Measurements from ENCODE around the gene GXYLT2. TPM values are rescaled to one million over a fixed set of nuclear protein-coding genes. Genes with fewer than 3 reads are reported as not detected.

Gene GXYLT2
- total and polyA plus RNA-seq, 2 donors, result 2.9 to 6.6 TPM

DNA sequence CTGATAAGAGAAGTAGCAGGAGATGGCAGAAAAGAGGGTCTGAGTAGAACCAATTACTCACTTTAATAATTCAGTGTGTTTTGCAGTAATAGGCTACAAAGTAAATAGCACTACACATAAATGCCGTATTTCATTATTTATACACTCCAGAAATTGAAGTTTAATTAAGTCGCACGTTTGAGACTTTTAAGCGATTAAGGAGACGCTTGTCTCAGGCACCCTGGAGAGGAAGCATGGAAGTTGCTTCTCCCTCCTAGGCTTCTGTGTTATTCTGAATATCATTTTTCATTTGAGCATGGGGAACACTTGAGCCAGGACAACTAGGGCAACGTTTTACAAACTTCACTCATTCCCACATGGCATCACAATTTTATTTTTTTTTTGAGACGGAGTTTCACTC lies 12.2 kb downstream of the GXYLT2 start:
- Histone ChIP-seq H3K9me3 (ENCODE audit: control insufficient read depth in 2 of 2, insufficient read depth in 1 of 2, low read length in 1 of 2) (no peaks in the 10 kb centered on the region), H3K4me3 (ENCODE audit: low read length in 2 of 2) (no peak overlapping the region), H3K4me1 (ENCODE audit: control insufficient read depth in 2 of 2, insufficient read depth in 2 of 2, low read length in 2 of 2) (peaks cover 0 to 3% of the 10 kb centered on the region in 2 donors), H3K27me3 (ENCODE audit: control insufficient read depth in 2 of 2, insufficient read depth in 1 of 2, low read length in 1 of 2) (no peaks in the 10 kb centered on the region), H3K36me3 (ENCODE audit: control insufficient read depth in 2 of 2, insufficient read depth in 2 of 2, low read length in 1 of 2) (no peaks in the 10 kb centered on the region), H3K27ac (ENCODE audit: low read depth in 1 of 2, low read length in 1 of 2) (no peak overlapping the region)
- 95% methylated on average over 7 of the region's 7 CpGs for WGBS
- no peak for DNase-seq (ENCODE audit: low read depth in 6 of 9, low spot score in 9 of 9)

DNA sequence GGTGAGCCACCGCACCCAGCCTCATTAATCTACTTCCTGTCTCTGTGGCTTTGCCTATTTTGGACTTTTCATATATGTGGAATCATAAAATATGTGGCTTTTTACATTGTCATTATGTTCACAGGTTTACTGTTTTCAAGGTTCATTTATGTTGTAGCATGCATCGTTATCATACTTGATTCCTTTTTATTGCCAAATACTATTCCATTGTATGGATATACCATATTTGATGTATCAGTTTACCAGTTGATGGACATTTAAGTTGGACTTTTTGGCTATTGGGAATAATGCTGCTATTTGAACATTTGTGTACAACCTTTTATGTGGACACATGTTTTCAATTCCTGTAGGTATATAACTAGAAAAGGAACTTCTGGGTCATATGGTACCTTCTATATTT lies 14.0 kb downstream of the GXYLT2 start:
- no peak for DNase-seq (ENCODE audit: low read depth in 6 of 9, low spot score in 9 of 9)
- 91% methylated on average over 2 of the region's 2 CpGs for WGBS

DNA sequence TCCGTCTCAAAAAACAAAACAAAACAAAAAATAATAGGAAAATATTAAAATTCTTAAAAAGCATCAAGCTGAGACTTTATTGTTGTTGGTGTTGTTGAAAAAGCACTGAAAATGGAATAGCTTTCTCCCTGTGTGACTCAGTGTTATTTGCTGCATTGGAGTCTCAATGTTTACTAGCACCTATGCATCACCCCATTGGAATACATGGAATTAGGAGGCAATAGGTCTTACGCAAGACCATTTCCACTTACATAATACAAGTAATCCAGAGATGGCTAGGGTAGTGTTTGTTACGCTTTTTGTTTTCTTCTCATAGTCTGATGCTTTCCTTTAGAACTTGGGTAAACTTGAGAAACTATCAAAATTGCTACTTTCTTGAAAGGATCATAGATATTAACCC lies 15.2 kb downstream of the GXYLT2 start:
- Histone ChIP-seq H3K36me3 (ENCODE audit: control insufficient read depth in 2 of 2, insufficient read depth in 2 of 2, low read length in 1 of 2) (no peaks in the 10 kb centered on the region), H3K27ac (ENCODE audit: low read depth in 1 of 2, low read length in 1 of 2) (no peak overlapping the region), H3K27me3 (ENCODE audit: control insufficient read depth in 2 of 2, insufficient read depth in 1 of 2, low read length in 1 of 2) (no peaks in the 10 kb centered on the region), H3K9me3 (ENCODE audit: control insufficient read depth in 2 of 2, insufficient read depth in 1 of 2, low read length in 1 of 2) (no peaks in the 10 kb centered on the region), H3K4me1 (ENCODE audit: control insufficient read depth in 2 of 2, insufficient read depth in 2 of 2, low read length in 2 of 2) (peaks cover 0 to 3% of the 10 kb centered on the region in 2 donors), H3K4me3 (ENCODE audit: low read length in 2 of 2) (no peak overlapping the region)
- WGBS, result 97% methylated on average over 3 of the region's 3 CpGs
- no peak for DNase-seq (ENCODE audit: low read depth in 6 of 9, low spot score in 9 of 9)

More for the DNA sequence above, 14.0 kb downstream of the GXYLT2 start:
- Histone ChIP-seq H3K27ac (ENCODE audit: low read depth in 1 of 2, low read length in 1 of 2) (no peak overlapping the region), H3K4me3 (ENCODE audit: low read length in 2 of 2) (no peak overlapping the region), H3K27me3 (ENCODE audit: control insufficient read depth in 2 of 2, insufficient read depth in 1 of 2, low read length in 1 of 2) (no peaks in the 10 kb centered on the region), H3K36me3 (ENCODE audit: control insufficient read depth in 2 of 2, insufficient read depth in 2 of 2, low read length in 1 of 2) (no peaks in the 10 kb centered on the region), H3K4me1 (ENCODE audit: control insufficient read depth in 2 of 2, insufficient read depth in 2 of 2, low read length in 2 of 2) (peaks cover 0 to 3% of the 10 kb centered on the region in 2 donors), H3K9me3 (ENCODE audit: control insufficient read depth in 2 of 2, insufficient read depth in 1 of 2, low read length in 1 of 2) (no peaks in the 10 kb centered on the region)

DNA sequence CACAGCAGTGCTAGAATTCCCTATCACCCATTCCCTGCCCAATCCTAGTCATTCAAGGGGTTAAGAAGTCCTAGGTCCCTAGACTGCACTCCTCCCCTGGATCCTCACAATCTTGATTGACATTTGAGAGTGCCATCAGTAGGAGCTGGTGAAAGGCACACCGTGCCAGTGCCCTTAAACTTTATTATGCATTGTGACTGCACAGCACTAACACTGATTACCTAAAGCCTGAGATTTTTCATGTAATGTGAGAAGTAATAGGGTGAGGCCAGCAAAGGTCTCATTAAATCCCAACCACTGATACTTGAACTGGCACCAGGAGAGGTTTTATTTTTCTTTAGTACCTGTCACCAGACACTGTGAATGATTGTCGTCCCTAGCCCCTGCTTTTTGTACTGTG lies 16.3 kb downstream of the GXYLT2 start:
- H3K9me3 ChIP-seq (ENCODE audit: control insufficient read depth in 2 of 2, insufficient read depth in 1 of 2, low read length in 1 of 2), result no peaks in the 10 kb centered on the region
- no peak overlapping the region for H3K27ac ChIP-seq (ENCODE audit: low read depth in 1 of 2, low read length in 1 of 2)
- H3K4me1 ChIP-seq (ENCODE audit: control insufficient read depth in 2 of 2, insufficient read depth in 2 of 2, low read length in 2 of 2), result peaks cover 0 to 3% of the 10 kb centered on the region in 2 donors
- no peaks in the 10 kb centered on the region for H3K27me3 ChIP-seq (ENCODE audit: control insufficient read depth in 2 of 2, insufficient read depth in 1 of 2, low read length in 1 of 2)
- no peak for DNase-seq (ENCODE audit: low read depth in 6 of 9, low spot score in 9 of 9)
- H3K4me3 ChIP-seq (ENCODE audit: low read length in 2 of 2), result no peak overlapping the region
- H3K36me3 ChIP-seq (ENCODE audit: control insufficient read depth in 2 of 2, insufficient read depth in 2 of 2, low read length in 1 of 2), result peaks cover 0 to 3% of the 10 kb centered on the region in 2 donors
- WGBS, result 91% methylated on average over 2 of the region's 2 CpGs

DNA sequence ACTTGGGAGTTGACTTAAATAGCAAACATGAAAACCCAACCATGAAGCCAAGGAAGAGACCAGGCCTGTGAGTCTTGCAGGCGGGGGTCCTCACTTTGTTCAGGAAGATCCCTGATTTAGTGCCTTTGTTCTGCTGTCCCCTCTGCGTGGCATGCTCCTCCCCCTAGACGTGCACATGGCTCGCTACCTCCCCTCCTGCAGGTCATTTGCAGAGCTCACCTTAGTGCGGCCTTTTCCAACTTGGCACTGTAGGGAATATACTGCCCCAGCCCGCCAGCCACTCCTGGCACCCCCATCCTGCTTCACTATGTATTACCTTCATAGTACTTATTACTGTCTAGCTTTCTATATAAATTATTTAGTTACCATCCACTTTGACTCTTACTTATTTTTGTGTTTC lies 18.3 kb downstream of the GXYLT2 start:
- Histone ChIP-seq H3K36me3 (ENCODE audit: control insufficient read depth in 2 of 2, insufficient read depth in 2 of 2, low read length in 1 of 2) (peaks cover 2 to 9% of the 10 kb centered on the region in 2 donors), H3K27me3 (ENCODE audit: control insufficient read depth in 2 of 2, insufficient read depth in 1 of 2, low read length in 1 of 2) (no peaks in the 10 kb centered on the region), H3K4me3 (ENCODE audit: low read length in 2 of 2) (no peak overlapping the region), H3K9me3 (ENCODE audit: control insufficient read depth in 2 of 2, insufficient read depth in 1 of 2, low read length in 1 of 2) (no peaks in the 10 kb centered on the region), H3K4me1 (ENCODE audit: control insufficient read depth in 2 of 2, insufficient read depth in 2 of 2, low read length in 2 of 2) (peaks cover 0 to 3% of the 10 kb centered on the region in 2 donors), H3K27ac (ENCODE audit: low read depth in 1 of 2, low read length in 1 of 2) (no peak overlapping the region)
- WGBS, result 97% methylated on average over 6 of the region's 6 CpGs
- DNase-seq (ENCODE audit: low read depth in 6 of 9, low spot score in 9 of 9), result no peak

DNA sequence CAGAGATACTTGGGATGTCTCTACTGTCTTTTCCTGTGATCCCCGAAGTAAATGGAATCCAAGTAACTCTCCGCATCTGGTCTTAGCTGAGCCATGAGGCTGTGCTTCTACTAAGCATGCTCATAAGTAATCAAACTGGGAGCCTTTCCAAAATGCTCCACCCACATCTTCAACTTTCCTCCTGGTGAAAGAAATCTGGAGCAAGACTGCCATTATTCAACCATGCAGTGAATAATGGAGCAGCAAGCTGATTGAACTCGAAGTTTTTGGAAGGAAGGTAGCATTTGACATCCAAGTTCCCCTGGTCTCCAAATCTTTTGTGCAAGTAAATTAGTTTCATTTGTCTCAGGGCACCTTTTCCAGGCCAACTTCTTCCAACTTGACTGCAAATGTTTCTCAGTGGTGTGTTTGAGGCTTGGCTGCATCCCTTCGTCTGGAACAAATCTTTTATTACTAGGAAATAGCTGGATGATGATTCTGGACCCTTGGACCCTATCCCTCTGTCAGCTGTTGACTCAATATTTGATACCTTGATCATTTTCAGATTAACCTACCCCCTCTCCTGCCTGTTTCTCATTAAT lies 19.4 kb downstream of the GXYLT2 start:
- 96% methylated on average over 4 of the region's 4 CpGs for WGBS
- DNase-seq (ENCODE audit: low read depth in 6 of 9, low spot score in 9 of 9), result peak in 1 of 9 donors; percentile 9
- peaks cover 2 to 9% of the 10 kb centered on the region in 2 donors for H3K36me3 ChIP-seq (ENCODE audit: control insufficient read depth in 2 of 2, insufficient read depth in 2 of 2, low read length in 1 of 2)
- peaks cover 0 to 3% of the 10 kb centered on the region in 2 donors for H3K4me1 ChIP-seq (ENCODE audit: control insufficient read depth in 2 of 2, insufficient read depth in 2 of 2, low read length in 2 of 2)
- no peaks in the 10 kb centered on the region for H3K9me3 ChIP-seq (ENCODE audit: control insufficient read depth in 2 of 2, insufficient read depth in 1 of 2, low read length in 1 of 2)
- no peak overlapping the region for H3K4me3 ChIP-seq (ENCODE audit: low read length in 2 of 2)
- no peak overlapping the region for H3K27ac ChIP-seq (ENCODE audit: low read depth in 1 of 2, low read length in 1 of 2)
- no peaks in the 10 kb centered on the region for H3K27me3 ChIP-seq (ENCODE audit: control insufficient read depth in 2 of 2, insufficient read depth in 1 of 2, low read length in 1 of 2)

DNA sequence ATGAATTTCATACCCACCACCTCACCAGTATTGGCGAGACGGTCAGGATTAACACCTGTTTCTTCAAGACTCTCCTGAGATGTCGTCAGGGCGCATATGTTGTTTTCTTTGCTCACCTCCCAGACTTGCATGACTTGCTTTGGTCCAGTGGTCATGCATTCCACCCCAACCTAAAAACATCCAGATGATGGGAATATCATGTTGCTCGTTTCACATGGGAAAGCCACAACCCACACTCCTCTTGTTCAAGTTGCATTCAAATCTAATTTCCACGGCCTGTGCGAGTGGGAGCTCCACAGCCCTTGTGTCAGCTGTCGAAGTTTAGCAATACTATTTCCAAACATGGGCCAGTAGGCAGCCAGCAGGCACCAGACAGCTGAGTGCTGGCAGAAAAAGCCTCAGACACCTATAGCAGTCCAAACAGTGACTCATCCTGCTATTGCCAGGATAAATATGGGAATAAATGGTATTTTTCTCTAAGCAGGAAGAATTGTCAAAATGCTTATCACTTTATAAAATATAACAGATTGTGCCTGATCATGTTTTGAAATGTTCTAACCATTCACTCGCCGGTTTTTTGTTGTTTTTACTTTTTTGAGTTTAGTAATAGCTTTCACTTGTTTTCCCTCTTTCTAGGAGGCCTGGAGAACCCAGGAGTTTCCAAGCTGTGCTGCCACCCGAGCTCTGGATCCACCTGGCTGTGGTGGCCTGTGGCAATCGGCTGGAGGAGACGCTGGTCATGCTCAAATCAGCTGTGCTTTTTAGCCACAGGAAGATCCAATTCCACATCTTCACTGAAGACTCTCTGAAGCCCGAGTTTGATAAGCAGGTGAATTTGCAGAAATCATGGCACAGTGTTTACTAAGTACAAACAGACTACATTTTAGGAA lies 20.1 kb downstream of the GXYLT2 start:
- Histone ChIP-seq H3K27me3 (ENCODE audit: control insufficient read depth in 2 of 2, insufficient read depth in 1 of 2, low read length in 1 of 2) (no peaks in the 10 kb centered on the region), H3K9me3 (ENCODE audit: control insufficient read depth in 2 of 2, insufficient read depth in 1 of 2, low read length in 1 of 2) (no peaks in the 10 kb centered on the region), H3K4me1 (ENCODE audit: control insufficient read depth in 2 of 2, insufficient read depth in 2 of 2, low read length in 2 of 2) (peaks cover 0 to 3% of the 10 kb centered on the region in 2 donors), H3K4me3 (ENCODE audit: low read length in 2 of 2) (no peak overlapping the region), H3K36me3 (ENCODE audit: control insufficient read depth in 2 of 2, insufficient read depth in 2 of 2, low read length in 1 of 2) (peaks cover 2 to 9% of the 10 kb centered on the region in 2 donors), H3K27ac (ENCODE audit: low read depth in 1 of 2, low read length in 1 of 2) (no peak overlapping the region)
- 91% methylated on average over 14 of the region's 14 CpGs for WGBS
- no peak for DNase-seq (ENCODE audit: low read depth in 6 of 9, low spot score in 9 of 9)

DNA sequence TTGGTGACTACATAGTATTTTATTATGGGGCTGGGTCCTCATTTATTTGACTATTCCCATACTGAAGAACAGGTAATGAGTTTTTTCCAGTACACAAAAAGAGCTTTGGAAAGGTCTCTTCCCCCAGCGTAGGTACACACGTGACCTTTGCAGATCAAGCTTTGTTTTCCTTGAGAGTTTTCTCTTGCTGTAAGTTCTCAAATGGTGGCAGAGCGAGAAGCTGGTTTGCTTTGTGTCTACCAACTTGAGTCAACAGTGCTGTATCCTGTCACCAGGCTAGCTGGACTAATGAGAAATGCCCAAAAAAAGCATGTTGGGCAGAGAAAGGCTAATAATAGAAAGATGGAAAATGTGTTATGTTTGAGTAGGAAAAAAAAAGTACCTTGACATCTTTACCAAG lies 21.7 kb downstream of the GXYLT2 start:
- H3K9me3 ChIP-seq (ENCODE audit: control insufficient read depth in 2 of 2, insufficient read depth in 1 of 2, low read length in 1 of 2), result no peaks in the 10 kb centered on the region
- no peak for DNase-seq (ENCODE audit: low read depth in 6 of 9, low spot score in 9 of 9)
- no peaks in the 10 kb centered on the region for H3K4me1 ChIP-seq (ENCODE audit: control insufficient read depth in 2 of 2, insufficient read depth in 2 of 2, low read length in 2 of 2)
- 97% methylated on average over 3 of the region's 3 CpGs for WGBS
- H3K36me3 ChIP-seq (ENCODE audit: control insufficient read depth in 2 of 2, insufficient read depth in 2 of 2, low read length in 1 of 2), result peaks cover 2 to 14% of the 10 kb centered on the region in 2 donors
- no peak overlapping the region for H3K4me3 ChIP-seq (ENCODE audit: low read length in 2 of 2)
- H3K27me3 ChIP-seq (ENCODE audit: control insufficient read depth in 2 of 2, insufficient read depth in 1 of 2, low read length in 1 of 2), result no peaks in the 10 kb centered on the region
- no peak overlapping the region for H3K27ac ChIP-seq (ENCODE audit: low read depth in 1 of 2, low read length in 1 of 2)

DNA sequence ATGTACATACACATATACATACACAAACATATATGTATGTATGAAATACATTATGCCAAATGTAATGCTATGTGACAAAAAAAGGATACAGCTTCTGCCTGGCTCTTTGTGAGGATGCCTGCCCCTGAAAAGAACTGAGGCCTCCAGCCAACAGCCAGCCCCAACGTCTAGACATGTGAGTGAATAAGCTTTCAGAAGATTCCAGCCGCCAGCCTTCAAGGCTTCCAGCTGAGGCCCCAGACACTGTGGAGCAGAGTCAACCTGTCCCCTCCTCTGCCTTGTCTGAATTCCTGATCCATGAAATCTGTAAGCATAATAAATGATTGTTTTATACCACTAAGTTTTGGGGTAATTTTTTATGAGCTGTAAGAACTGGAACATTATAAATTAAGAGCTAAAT lies 24.7 kb downstream of the GXYLT2 start:
- no peak for DNase-seq (ENCODE audit: low read depth in 6 of 9, low spot score in 9 of 9)
- H3K36me3 ChIP-seq (ENCODE audit: control insufficient read depth in 2 of 2, insufficient read depth in 2 of 2, low read length in 1 of 2), result peaks cover 2 to 16% of the 10 kb centered on the region in 2 donors
- WGBS, result 96% methylated on average over 2 of the region's 2 CpGs
- H3K27ac ChIP-seq (ENCODE audit: low read depth in 1 of 2, low read length in 1 of 2), result no peak overlapping the region
- H3K27me3 ChIP-seq (ENCODE audit: control insufficient read depth in 2 of 2, insufficient read depth in 1 of 2, low read length in 1 of 2), result no peaks in the 10 kb centered on the region
- no peak overlapping the region for H3K4me3 ChIP-seq (ENCODE audit: low read length in 2 of 2)
- H3K9me3 ChIP-seq (ENCODE audit: control insufficient read depth in 2 of 2, insufficient read depth in 1 of 2, low read length in 1 of 2), result no peaks in the 10 kb centered on the region
- no peaks in the 10 kb centered on the region for H3K4me1 ChIP-seq (ENCODE audit: control insufficient read depth in 2 of 2, insufficient read depth in 2 of 2, low read length in 2 of 2)

Measured in thymus (tissue), 11 donors.